H1 (cell line): ENCODE results near the gene ANKS1B. TPM values are rescaled to one million over a fixed set of nuclear protein-coding genes. Genes with fewer than 3 reads are reported as not detected.

ENCODE experiments used
- CTCF ChIA-PET: fragments of 300-600 bp; sonication (Branson Sonifier 250); formaldehyde crosslinking; loops from one replicate; lab custom pipeline; 2021; ENCODE audit not compliant: partially characterized antibody; lab: Charles Lee
- POLR2A ChIA-PET: fragments of 300-600 bp; sonication (Branson Sonifier 250); formaldehyde crosslinking; loops from one replicate; lab custom pipeline; 2021; ENCODE audit warnings: inconsistent platforms; ENCODE audit not compliant: partially characterized antibody; lab: Charles Lee
- DNase-seq, 2 experiments: peaks; one replicate each; pipeline versions ENCODE4 v3.0.0 to v3.0.0-alpha.2; 2010 to 2022; ENCODE audit warnings: low spot score in 2 of 2, low read depth in 1 of 2, mixed read lengths in 1 of 2
- FAIRE-seq: peaks from 2 replicates; lab custom pipeline; 2011; peaks lifted over from hg19 to GRCh38; lab: Jason Lieb, UNC
- H2AFZ ChIP-seq: 2 replicates; pipeline ENCODE4 v1.8.1; 2012; ENCODE audit warnings: low read length, inconsistent platforms
- H2AK5ac ChIP-seq: 2 replicates; pipeline ENCODE4 v1.6.1; 2013; ENCODE audit warnings: low read depth, low read length
- H2BK120ac ChIP-seq: replicated peaks from 2 replicates; pipeline ENCODE3; 2013; ENCODE audit warnings: low read depth, low read length, inconsistent platforms
- H2BK12ac ChIP-seq: 2 replicates; pipeline ENCODE4 v1.6.1; 2013; ENCODE audit warnings: low read depth, low read length
- H2BK15ac ChIP-seq: 2 replicates; pipeline ENCODE4 v1.6.1; 2013; ENCODE audit warnings: low read length
- H2BK20ac ChIP-seq: 2 replicates; pipeline ENCODE4 v1.6.1; 2013; ENCODE audit warnings: low read length
- H2BK5ac ChIP-seq: 2 replicates; pipeline ENCODE4 v1.6.1; 2013; ENCODE audit warnings: low read depth, low read length
- H3K14ac ChIP-seq: 2 replicates; pipeline ENCODE4 v1.6.1; 2013; ENCODE audit warnings: inconsistent platforms; ENCODE audit not compliant: insufficient read length
- H3K18ac ChIP-seq: 2 replicates; pipeline ENCODE4 v1.6.1; 2013; ENCODE audit warnings: low read length; ENCODE audit errors: extremely low read depth
- H3K23ac ChIP-seq: 2 replicates; pipeline ENCODE4 v1.6.1; 2013; ENCODE audit warnings: inconsistent platforms; ENCODE audit not compliant: insufficient read length
- H3K23me2 ChIP-seq: 2 replicates; pipeline ENCODE4 v1.6.1; 2013; ENCODE audit warnings: low read depth, low read length
- H3K27ac ChIP-seq: 2 replicates; pipeline ENCODE4 v1.6.1; 2011; ENCODE audit warnings: low read depth, low read length, inconsistent platforms
- H3K27me3 ChIP-seq, 4 experiments: replicated peaks in 1 of 4; 1 replicate in 1 of 4; 2 replicates in 3 of 4; pipeline versions ENCODE4 v1.6.1 to v1.8.1; 2011 to 2013; ENCODE audit warnings: low read length in 3 of 4, mild to moderate bottlenecking in 3 of 4, inconsistent platforms in 2 of 4, mixed read lengths in 2 of 4, moderate library complexity in 1 of 4; ENCODE audit not compliant: control insufficient read depth in 3 of 4, insufficient read depth in 3 of 4; ENCODE audit errors: extremely low read depth in 1 of 4
- H3K36me3 ChIP-seq, 4 experiments: 2 replicates each; pipeline versions ENCODE4 v1.6.1 to v1.8.1; 2011 to 2013; ENCODE audit warnings: mild to moderate bottlenecking in 4 of 4, low read length in 3 of 4, moderate library complexity in 2 of 4, control low read depth in 1 of 4, inconsistent platforms in 1 of 4; ENCODE audit not compliant: insufficient read depth in 4 of 4, control insufficient read depth in 2 of 4
- H3K4ac ChIP-seq: replicated peaks from 2 replicates; pipeline ENCODE3; 2013; ENCODE audit warnings: low read length, low read depth, mixed read lengths, inconsistent platforms; ENCODE audit not compliant: insufficient read length
- H3K4me1 ChIP-seq, 4 experiments: replicated peaks in 1 of 4; 1 replicate in 1 of 4; 2 replicates in 3 of 4; pipeline versions ENCODE4 v1.6.1 to v1.8.1; 2011 to 2013; ENCODE audit warnings: low read length in 3 of 4, inconsistent platforms in 2 of 4, mixed read lengths in 1 of 4; ENCODE audit not compliant: insufficient read depth in 4 of 4, control insufficient read depth in 3 of 4
- H3K4me2 ChIP-seq, 2 experiments: 2 replicates each; pipeline versions ENCODE4 v1.6.1 to v1.8.1; 2011 to 2013; ENCODE audit warnings: low read depth in 2 of 2, low read length in 2 of 2, control low read depth in 1 of 2, inconsistent platforms in 1 of 2, mild to moderate bottlenecking in 1 of 2; ENCODE audit not compliant: insufficient read depth in 1 of 2
- H3K4me3 ChIP-seq, 4 experiments: fragments of 200-600, 300-600 bp in 1 of 4; sonication (generic), shearing (Covaris generic), sonication (Bioruptor Twin) in 1 of 4; 2 replicates each; pipeline versions ENCODE4 v1.5.1 to v1.8.1; 2011 to 2016; ENCODE audit warnings: low read length in 4 of 4, low read depth in 3 of 4, control low read depth in 2 of 4, inconsistent platforms in 2 of 4, mild to moderate bottlenecking in 2 of 4, mixed read lengths in 1 of 4, moderate library complexity in 1 of 4; ENCODE audit not compliant: insufficient read depth in 2 of 4; ENCODE audit errors: extremely low read depth in 1 of 4
- H3K56ac ChIP-seq: replicated peaks from 2 replicates; pipeline ENCODE3; 2013; ENCODE audit warnings: low read depth, mild to moderate bottlenecking, mixed read lengths, low read length, inconsistent platforms; ENCODE audit not compliant: insufficient read length
- H3K79me1 ChIP-seq: 2 replicates; pipeline ENCODE4 v1.6.1; 2013; ENCODE audit warnings: low read depth, low read length, control low read depth
- H3K79me2 ChIP-seq, 2 experiments: 2 replicates each; pipeline versions ENCODE4 v1.6.1 to v1.8.1; 2012 to 2013; ENCODE audit warnings: low read length in 2 of 2, mild to moderate bottlenecking in 2 of 2, inconsistent platforms in 1 of 2; ENCODE audit not compliant: insufficient read depth in 2 of 2, control insufficient read depth in 1 of 2
- H3K9ac ChIP-seq, 4 experiments: replicated peaks in 1 of 4; 1 replicate in 1 of 4; 2 replicates in 3 of 4; pipeline versions ENCODE4 v1.6.1 to v1.8.1; 2011 to 2013; ENCODE audit warnings: low read depth in 3 of 4, low read length in 3 of 4, control low read depth in 2 of 4, mild to moderate bottlenecking in 2 of 4, moderate library complexity in 2 of 4, inconsistent platforms in 1 of 4; ENCODE audit errors: extremely low read depth in 1 of 4
- H3K9me3 ChIP-seq, 2 experiments: 2 replicates each; pipeline versions ENCODE4 v1.6.1 to v1.8.1; 2012 to 2013; ENCODE audit warnings: mild to moderate bottlenecking in 2 of 2, moderate library complexity in 2 of 2, control low read depth in 1 of 2, inconsistent platforms in 1 of 2, low read depth in 1 of 2, low read length in 1 of 2, mixed read lengths in 1 of 2; ENCODE audit not compliant: insufficient read depth in 2 of 2
- H4K20me1 ChIP-seq, 2 experiments: replicated peaks in 1 of 2; 2 replicates each; pipeline versions ENCODE3 to v1.8.1; 2011 to 2013; ENCODE audit warnings: inconsistent platforms in 2 of 2, low read length in 2 of 2, mild to moderate bottlenecking in 1 of 2; ENCODE audit not compliant: insufficient read depth in 2 of 2, control insufficient read depth in 1 of 2
- H4K5ac ChIP-seq: 2 replicates; pipeline ENCODE4 v1.6.1; 2013; ENCODE audit warnings: low read length, low read depth, mixed read lengths, inconsistent platforms; ENCODE audit not compliant: insufficient read length
- H4K8ac ChIP-seq: 2 replicates; pipeline ENCODE4 v1.8.0; 2013; ENCODE audit warnings: mild to moderate bottlenecking, moderate library complexity, low read length, inconsistent platforms; ENCODE audit not compliant: insufficient read depth; ENCODE audit errors: extremely low read depth
- H4K91ac ChIP-seq: replicated peaks from 2 replicates; pipeline ENCODE3; 2013; ENCODE audit warnings: low read length, mixed read lengths, inconsistent platforms; ENCODE audit not compliant: insufficient read length
- ASH2L ChIP-seq: fragments of 200-600, 300-600 bp; sonication (generic); IDR thresholded peaks from one replicate; pipeline ENCODE4 v1.7.1; 2017; ENCODE audit warnings: low read length
- ATF2 ChIP-seq: IDR thresholded peaks from 2 replicates; pipeline ENCODE4 v1.6.1; 2012; ENCODE audit warnings: low read length, inconsistent platforms
- BACH1 ChIP-seq: IDR thresholded peaks from 2 replicates; pipeline ENCODE4 v1.6.1; 2012; ENCODE audit warnings: low read length, improper control_type of control experiment
- BCL11A ChIP-seq, 2 experiments: IDR thresholded peaks; one replicate each; pipeline ENCODE4 v1.6.1; 2011; ENCODE audit warnings: low read depth in 2 of 2, low read length in 2 of 2, mild to moderate bottlenecking in 2 of 2
- CEBPB ChIP-seq: IDR thresholded peaks from 2 replicates; pipeline ENCODE4 v1.6.1; 2012; ENCODE audit warnings: low read depth, low read length
- CHD1 ChIP-seq: IDR thresholded peaks from 2 replicates; pipeline ENCODE4 v1.6.1; 2012; ENCODE audit warnings: low read depth, low read length, improper control_type of control experiment
- CTBP2 ChIP-seq: IDR thresholded peaks from 2 replicates; pipeline ENCODE4 v1.7.0; 2011; ENCODE audit warnings: borderline replicate concordance, mild to moderate bottlenecking, moderate library complexity, mixed read lengths, low read length; ENCODE audit not compliant: insufficient read depth, insufficient read length
- POLR2A ChIP-seq, 2 experiments: IDR thresholded peaks; 1 replicate in 1 of 2; 2 replicates in 1 of 2; pipeline ENCODE4 v1.6.1; 2011; ENCODE audit warnings: low read depth in 2 of 2, low read length in 2 of 2, mild to moderate bottlenecking in 2 of 2; ENCODE audit errors: control extremely low read depth in 1 of 2
- POLR2AphosphoS5 ChIP-seq: IDR thresholded peaks from 2 replicates; pipeline ENCODE4 v1.6.1; 2011; ENCODE audit warnings: low read depth, low read length
- RAD21 ChIP-seq, 2 experiments: IDR thresholded peaks in 1 of 2; conservative IDR thresholded peaks in 1 of 2; 2 replicates each; pipeline ENCODE4 v1.6.1; 2011; ENCODE audit warnings: low read depth in 2 of 2, low read length in 2 of 2, improper control_type of control experiment in 1 of 2, inconsistent platforms in 1 of 2, mild to moderate bottlenecking in 1 of 2, moderate library complexity in 1 of 2
- RNF2 ChIP-seq: fragments of 200-900, 300-1000 bp; sonication (generic); IDR thresholded peaks from 2 replicates; pipeline ENCODE4 v1.7.1; 2016; ENCODE audit warnings: borderline replicate concordance, low read depth, mild to moderate bottlenecking, antibody characterized with exemption, low read length; ENCODE audit not compliant: poor library complexity, severe bottlenecking; ENCODE audit errors: missing control alignments
- SAP30 ChIP-seq: fragments of 300-600 bp; sonication (generic); IDR thresholded peaks from 2 replicates; pipeline ENCODE4 v1.7.1; 2012; ENCODE audit warnings: low read length, moderate library complexity, mild to moderate bottlenecking, inconsistent platforms; ENCODE audit not compliant: insufficient read depth, insufficient replicate concordance
- SP1 ChIP-seq: IDR thresholded peaks from 2 replicates; pipeline ENCODE4 v1.6.1; 2011; ENCODE audit warnings: low read depth, low read length
- WGBS, 2 experiments: shearing (Covaris generic) in 1 of 2; methylation state at CpG; one replicate each; pipeline versions ENCODE4 v1.1.6 to v1.1.7; 2013 to 2015; ENCODE audit warnings: low lambda C conversion rate in 2 of 2, mixed read lengths in 2 of 2, inconsistent platforms in 1 of 2, low coverage in 1 of 2, missing lambda C conversion rate in 1 of 2; ENCODE audit not compliant: insufficient replicate concordance in 2 of 2, insufficient coverage in 1 of 2, insufficient read length in 1 of 2; ENCODE audit errors: extremely low coverage in 1 of 2, missing lambda C conversion rate in 1 of 2; 5-methylcytosine and 5-hydroxymethylcytosine counted together
- polyA plus RNA-seq, 7 experiments: library from polyadenylated mRNA; depleted of rRNA in 3 of 7; stranded (reverse) in 5 of 7; unstranded in 2 of 7; fragments of >200 nt in 5 of 7; fragments of 200-250 nt in 2 of 7; gene quantifications; 1 replicate in 5 of 7; 2 replicates in 1 of 7; 4 replicates in 1 of 7; pipeline versions ENCODE4 v1.2.1 to v1.2.3, GENCODE V29; 2011 to 2013; ENCODE audit warnings: missing spikeins in 2 of 7, mixed read lengths in 2 of 7
- total RNA-seq: library from RNA; stranded (reverse); fragmentation: NEBNext Ultra II Directional; extraction: Animal tissue kit (Norgen Biotek cat#: 25700); gene quantifications from 2 replicates; pipeline ENCODE4 v1.2.1, GENCODE V29; 2021

The ANKS1B gene
- total and polyA plus RNA-seq, 2 of the 8 experiments (the other 6 are each of a cell fraction or from before 2014, with no cell fraction given) = 2.7 to 6.1 TPM

- H4K20me1 ChIP-seq = no peaks in the 10 kb centered on the region
- no peak overlapping the region for H2BK15ac ChIP-seq
- H2BK20ac ChIP-seq = no peak overlapping the region
- H3K23me2 ChIP-seq = no peaks in the 10 kb centered on the region
- no peak overlapping the region for H4K5ac ChIP-seq
- no peaks in the 10 kb centered on the region for H3K9me3 ChIP-seq
- no peak overlapping the region for H3K14ac ChIP-seq
- no peak overlapping the region for H2AFZ ChIP-seq
- H3K79me1 ChIP-seq = no peaks in the 10 kb centered on the region
- no peak overlapping the region for H3K4me3 ChIP-seq
- H4K91ac ChIP-seq = no peak overlapping the region
- ChIA-PET CTCF (interaction anchor here (0.7 to 3.5 kb wide), 28 partner anchors 8 to 431 kb away, joined by 3 to 32 read pairs (median 7); no protein-coding TSS in a partner anchor), POLR2A (no interaction called here)
- no peaks in the 10 kb centered on the region for H3K79me2 ChIP-seq
- no peak overlapping the region for H4K8ac ChIP-seq
- no peak overlapping the region for H2BK5ac ChIP-seq
- H3K27ac ChIP-seq = no peak overlapping the region
- H3K56ac ChIP-seq = no peak overlapping the region
- H2AK5ac ChIP-seq = no peak overlapping the region
- no peaks in the 10 kb centered on the region for H3K4me1 ChIP-seq
- 82% methylated on average over 1 of the region's 1 CpG; no CpG with 5 or more reads in 1 of the 2 experiments for WGBS, 2 experiments
- FAIRE-seq (no peak), DNase-seq (no peak)
- TF ChIP-seq BACH1 (no peak), RNF2 (no peak), ASH2L (no peak), POLR2A (IDR thresholded peaks at IDR 0.05; ENCODE audit: control extremely low read depth in 1 of 2, low read depth in 2 of 2, low read length in 2 of 2) (no peak), CHD1 (no peak), ATF2 (no peak), BCL11A (IDR thresholded peaks at IDR 0.05; ENCODE audit: low read depth in 2 of 2, low read length in 2 of 2) (no peak), POLR2AphosphoS5 (no peak), SP1 (no peak), RAD21 (IDR thresholded peaks at IDR 0.05 in 1 of 2, conservative IDR thresholded peaks at IDR 0.05 in 1 of 2; ENCODE audit: low read depth in 2 of 2, low read length in 2 of 2) (no peak), CEBPB (no peak), SAP30 (no peak), CTBP2 (no peak)
- no peak overlapping the region for H3K4ac ChIP-seq
- no peaks in the 10 kb centered on the region for H3K27me3 ChIP-seq
- H2BK120ac ChIP-seq = no peak overlapping the region
- no peak overlapping the region for H3K4me2 ChIP-seq
- H3K36me3 ChIP-seq = no peaks in the 10 kb centered on the region
- H3K9ac ChIP-seq = no peak overlapping the region
- H2BK12ac ChIP-seq = no peak overlapping the region
- H3K23ac ChIP-seq = no peak overlapping the region
- no peak overlapping the region for H3K18ac ChIP-seq
Observed at GRCh38 chr12:98997899-98998298, 986.8 kb downstream of the ANKS1B start.
